Activated CD4-positive, CD25-positive, alpha-beta regulatory T cell treated with anti-CD3 and anti-CD28 coated beads, Interleukin-2, amount 50 U/mL, for 16 hours (primary cell): ENCODE data around the gene CENPP.

Source experiments
- DNase-seq: peaks from one replicate; pipeline ENCODE4 v3.0.0-alpha.2; 2020; ENCODE audit warnings: low read depth, low spot score

CENPP gene

GRCh38 chr9:92507496-92507895 lies 181.7 kb downstream of the CENPP start:
- no peak for DNase-seq

DNA sequence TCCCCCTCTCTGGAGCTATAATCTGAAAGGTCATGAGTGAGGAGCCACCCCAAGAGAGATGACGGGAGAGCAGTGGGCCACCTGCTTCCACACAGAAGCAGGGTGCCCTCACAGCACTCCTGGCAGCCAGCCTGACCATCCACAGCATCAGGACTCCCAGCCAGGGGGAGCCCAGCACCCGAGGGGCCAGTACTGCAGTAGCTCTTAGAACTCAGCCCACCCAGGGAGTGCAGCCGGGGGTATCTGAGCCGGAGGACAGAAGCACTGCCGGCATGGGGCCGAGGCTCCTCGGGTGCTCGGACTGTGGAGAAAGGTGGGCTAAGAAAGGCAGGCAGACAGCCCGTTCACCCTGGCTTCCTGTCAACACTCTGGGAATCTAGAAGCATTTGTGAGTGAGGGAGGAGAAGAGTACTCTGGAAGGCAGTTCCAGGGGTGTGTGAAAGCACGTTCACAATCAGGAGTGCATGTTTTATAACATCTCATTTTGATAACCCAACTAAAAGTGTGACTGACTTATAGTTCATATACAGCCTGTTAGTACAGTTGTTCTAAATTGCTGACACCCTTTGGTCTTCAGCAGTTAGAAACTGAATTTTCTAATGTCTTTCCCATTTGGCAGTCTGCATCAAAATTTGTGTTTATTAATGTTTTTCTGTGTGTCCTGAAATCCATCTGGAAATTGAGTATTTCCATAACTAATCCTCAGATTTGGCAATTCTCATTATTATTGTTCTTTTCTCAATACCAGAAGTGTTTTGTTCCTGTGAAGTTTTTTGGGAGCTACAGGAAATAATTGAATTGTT lies 182.5 kb downstream of the CENPP start:
- no peak for DNase-seq

GRCh38 chr9:92509050-92509449 lies 183.3 kb downstream of the CENPP start:
- no peak for DNase-seq

- no peak for DNase-seq
These were observed 185.0 kb downstream of the CENPP start for GRCh38 chr9:92510747-92511146.

DNA sequence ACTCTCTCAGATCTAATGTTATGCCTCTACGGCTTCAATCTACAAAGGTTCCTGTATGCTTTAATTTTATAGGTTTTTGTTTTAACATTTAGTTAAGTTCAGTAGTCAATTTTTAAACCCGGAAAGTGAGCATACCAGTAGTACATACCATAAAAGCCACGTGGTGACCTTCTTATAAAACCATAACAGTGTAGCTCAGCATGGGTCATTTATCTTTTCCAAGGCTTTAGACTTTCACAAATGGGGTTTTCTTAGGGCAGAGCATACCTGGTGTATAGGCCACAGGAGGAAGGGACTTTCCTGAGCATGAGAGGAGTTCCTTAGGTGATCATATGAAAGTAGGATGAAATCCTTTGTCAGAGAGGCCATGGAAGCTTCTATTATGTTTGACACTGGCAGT lies 186.9 kb downstream of the CENPP start:
- no peak for DNase-seq

- no peak for DNase-seq
These were observed 187.6 kb downstream of the CENPP start for GRCh38 chr9:92513349-92513748.

DNA sequence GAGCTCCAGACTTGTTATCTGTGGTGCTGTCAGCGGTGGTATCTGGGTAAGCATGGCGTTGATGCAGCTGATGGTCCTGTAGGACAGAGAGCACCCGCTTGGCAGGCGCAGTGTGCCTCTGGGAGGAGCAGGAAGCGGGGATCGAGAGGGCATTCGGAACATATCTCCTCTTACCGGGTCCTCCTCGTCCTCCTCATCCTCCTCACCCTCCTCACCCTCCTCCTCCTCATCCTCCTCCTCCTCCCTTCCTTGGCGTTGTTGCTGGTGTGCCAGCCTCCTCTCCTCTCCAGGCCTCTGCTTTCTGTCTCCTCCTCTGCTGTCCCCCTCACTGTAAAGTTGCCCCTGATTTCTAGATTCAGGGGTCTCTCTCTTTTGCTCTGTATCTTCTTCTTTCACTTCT lies 188.9 kb downstream of the CENPP start:
- no peak for DNase-seq

DNA sequence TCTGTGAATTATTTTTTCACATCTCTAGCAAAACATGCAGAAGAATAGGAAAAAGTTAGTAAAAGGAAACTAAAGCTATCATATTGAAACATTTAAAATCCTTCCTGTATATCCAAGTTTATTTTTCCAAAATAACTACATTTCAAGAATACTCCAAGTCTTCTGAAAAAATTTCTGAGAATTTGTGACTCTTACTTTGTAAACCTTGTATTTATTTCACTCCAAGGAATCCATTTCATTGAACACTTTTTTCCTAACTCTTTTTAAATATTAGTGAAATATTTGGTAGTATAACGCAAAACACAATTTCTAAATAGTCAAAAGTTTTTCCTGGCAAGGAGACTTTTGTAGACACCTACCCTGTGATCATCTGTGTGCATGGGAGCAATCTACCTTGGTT lies 190.8 kb downstream of the CENPP start:
- DNase-seq: no peak

DNA sequence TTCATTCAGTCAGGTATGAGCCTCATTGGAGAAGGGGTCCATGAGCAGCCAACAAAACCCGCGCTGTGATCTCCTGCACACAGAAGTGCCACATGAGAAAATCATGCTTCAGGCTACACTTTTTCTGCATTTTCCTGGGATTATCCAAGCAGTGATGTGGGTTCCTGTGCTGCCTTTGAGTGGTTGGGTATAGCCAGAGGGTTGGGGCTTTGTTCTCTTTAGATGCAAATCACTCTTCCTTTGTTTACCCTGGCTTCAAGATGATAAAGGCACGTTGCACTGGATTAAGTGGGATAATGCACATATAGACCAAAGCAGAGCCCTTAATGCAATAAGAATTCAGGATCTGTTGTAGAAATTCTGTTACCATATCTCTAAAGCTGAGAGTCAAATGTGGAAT lies 191.3 kb downstream of the CENPP start:
- DNase-seq: no peak

- DNase-seq: no peak
These were observed 192.4 kb downstream of the CENPP start for GRCh38 chr9:92518199-92518598.

- DNase-seq: no peak
These were observed 195.1 kb downstream of the CENPP start for GRCh38 chr9:92520837-92521236.

DNA sequence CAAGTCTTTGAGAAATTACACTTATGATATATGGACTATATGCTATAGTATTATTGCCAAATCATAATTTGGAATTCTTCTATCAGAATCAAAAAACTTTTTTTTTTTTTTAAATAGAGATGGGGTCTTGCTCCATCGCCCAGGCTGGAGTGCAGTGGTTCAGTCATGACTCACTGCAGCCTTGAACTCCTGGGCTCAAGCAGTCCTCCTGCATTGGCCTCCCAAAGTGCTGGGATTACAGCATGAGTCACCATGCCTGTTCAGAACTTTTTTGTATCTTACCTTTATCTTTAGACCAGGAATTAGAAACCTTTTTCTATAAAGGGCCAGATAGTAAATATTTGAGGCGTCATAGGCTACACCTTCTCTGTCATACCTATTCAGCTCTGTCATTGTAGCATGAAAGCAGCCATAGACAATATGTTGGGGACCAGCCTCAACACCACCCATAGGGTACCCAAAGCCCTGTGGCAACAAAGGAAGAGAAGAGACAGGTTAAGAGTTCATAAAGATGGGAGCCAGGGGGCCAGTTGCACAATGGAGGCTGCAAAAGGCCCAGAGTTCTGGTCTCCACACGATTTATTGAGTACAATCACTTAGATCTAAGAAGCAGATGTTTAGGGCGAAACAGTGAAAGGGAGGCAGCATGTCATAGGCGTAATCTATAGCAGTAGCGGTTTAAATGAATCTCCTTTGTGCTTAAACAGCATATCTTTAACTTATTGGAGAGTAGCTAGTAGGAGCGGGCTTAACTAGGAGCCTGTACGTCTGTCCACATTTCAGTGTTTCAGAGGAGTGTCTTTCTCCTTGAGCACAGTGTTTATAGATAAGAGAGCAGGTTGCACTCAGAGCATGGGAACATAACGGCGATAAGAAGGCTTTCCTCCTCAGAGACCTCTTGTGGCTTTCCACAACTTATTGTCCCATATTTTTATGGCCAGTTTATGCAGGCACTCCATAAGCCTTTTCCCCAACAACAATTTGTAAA lies 197.5 kb downstream of the CENPP start:
- no peak for DNase-seq

- DNase-seq: no peak
These were observed 199.1 kb downstream of the CENPP start for GRCh38 chr9:92524881-92525280.

DNA sequence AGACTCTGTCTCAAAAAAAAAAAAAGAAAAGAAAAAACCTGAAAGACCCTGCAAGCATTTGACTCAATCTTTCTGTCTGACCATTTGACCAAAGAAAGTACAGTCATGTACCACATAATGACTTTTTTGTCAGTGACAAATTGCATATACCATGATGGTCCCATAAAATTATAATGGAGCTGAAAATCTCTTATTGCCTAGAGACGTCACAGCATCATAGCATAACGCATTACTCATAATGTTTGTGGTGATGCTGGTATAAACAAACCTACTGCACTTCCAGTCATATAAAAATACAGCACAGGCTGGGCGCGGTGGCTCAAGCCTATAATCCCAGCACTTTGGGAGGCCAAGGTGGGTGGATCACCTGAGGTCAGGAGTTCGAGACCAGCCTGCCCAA lies 199.6 kb downstream of the CENPP start:
- no peak for DNase-seq

DNA sequence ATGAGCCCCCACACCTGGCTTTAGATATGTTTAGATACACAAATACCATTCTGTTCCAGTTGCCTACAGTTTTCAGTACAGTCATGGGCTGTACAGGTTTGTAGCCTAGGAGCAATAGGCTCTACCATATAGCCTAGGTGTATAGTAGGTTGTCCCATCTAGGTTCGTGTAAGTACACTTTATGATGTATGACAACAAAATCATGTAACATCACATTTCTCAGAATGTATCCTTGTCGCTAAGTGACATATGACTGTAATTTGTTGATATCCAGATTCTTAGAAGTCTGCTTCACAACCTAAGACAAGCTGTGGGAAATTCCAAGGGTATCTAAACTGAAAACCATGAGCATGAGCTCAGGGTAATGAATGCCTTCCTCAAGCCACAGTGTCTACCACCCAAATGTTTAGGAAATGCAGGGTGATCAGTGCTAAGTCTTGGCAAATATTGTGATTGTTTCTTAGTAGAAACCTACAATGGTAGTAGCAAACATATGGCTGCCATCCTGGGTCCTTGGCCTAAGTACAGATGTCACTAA lies 201.6 kb downstream of the CENPP start:
- DNase-seq: no peak

GRCh38 chr9:92527832-92528521 lies 202.2 kb downstream of the CENPP start:
- no peak for DNase-seq

DNA sequence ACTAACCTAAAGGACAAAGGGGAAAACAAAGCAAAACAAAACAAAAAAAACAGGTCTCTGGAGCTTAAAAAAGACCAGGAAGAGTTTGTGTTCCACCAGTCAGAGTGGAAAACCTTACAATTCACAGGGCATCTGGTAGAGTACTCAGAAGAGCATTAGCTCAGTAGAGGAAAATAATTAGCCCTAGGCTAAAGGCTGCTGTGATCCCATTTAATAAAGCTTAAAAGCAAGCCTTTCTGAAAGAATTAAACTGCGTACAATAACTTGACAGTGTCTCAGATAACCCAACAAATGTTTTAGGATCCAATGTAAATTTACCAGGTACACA lies 202.7 kb downstream of the CENPP start:
- no peak for DNase-seq

- DNase-seq: no peak
These were observed 203.4 kb downstream of the CENPP start for GRCh38 chr9:92529124-92529523.

DNA sequence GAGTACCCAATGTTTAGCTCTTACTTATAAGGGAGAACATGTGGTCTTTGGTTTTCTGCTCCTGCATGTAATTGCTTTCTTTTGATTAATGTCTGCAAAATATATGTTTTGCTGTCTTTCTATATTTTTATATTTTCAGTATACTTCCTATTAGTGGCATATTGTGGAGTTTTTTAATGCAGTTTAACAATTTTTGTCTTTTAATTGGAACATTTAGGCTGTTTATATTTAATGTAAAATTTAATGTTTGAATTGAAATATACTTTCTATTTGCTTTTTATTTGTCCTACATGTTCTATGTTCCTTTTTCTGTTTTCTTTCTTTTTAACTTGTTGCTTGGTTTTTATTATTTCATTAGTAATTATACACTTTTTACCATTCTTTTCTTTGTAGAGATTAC lies 205.1 kb downstream of the CENPP start:
- no peak for DNase-seq

- DNase-seq: no peak
These were observed 208.5 kb downstream of the CENPP start for GRCh38 chr9:92534204-92534603.

- no peak for DNase-seq
These were observed 208.9 kb downstream of the CENPP start for GRCh38 chr9:92534674-92535073.
